Astrocyte of the spinal cord (primary cell): Measurements from ENCODE around the gene MAP3K4.
A peak's percentile ranks its signal among the peaks of the same experiment; 100 is the strongest.
"Not testable (repeated sequence)": the region's sequence is repeated elsewhere in the genome, so short reads cannot be mapped to it uniquely, and the experiment has no call there.

Experiments used
- DNase-seq: peaks from one replicate; pipeline ENCODE4 v3.0.0; 2011; ENCODE audit warnings: low read depth, low spot score
- H3K4me3 ChIP-seq: 2 replicates; pipeline ENCODE4 v1.5.1; 2011; ENCODE audit warnings: low read depth, mild to moderate bottlenecking, low read length, moderate library complexity
- CTCF ChIP-seq: IDR thresholded peaks from 2 replicates; pipeline ENCODE4 v1.5.1; 2012; ENCODE audit warnings: low read depth, mild to moderate bottlenecking, low read length, inconsistent platforms
- in situ Hi-C: cut with HindIII; loops from 2 replicates; pipeline ENCODE4 v1.10.0; 2017; ENCODE audit warnings: low sequenced_read_pairs

The MAP3K4 gene

GRCh38 chr6:160978141-160978901, 13.2 kb upstream of the MAP3K4 start:
- in situ Hi-C loops: no loop called here
- no peak for TF ChIP-seq CTCF
- H3K4me3 ChIP-seq: no peak overlapping the region
- peak; percentile 44 for DNase-seq

DNA sequence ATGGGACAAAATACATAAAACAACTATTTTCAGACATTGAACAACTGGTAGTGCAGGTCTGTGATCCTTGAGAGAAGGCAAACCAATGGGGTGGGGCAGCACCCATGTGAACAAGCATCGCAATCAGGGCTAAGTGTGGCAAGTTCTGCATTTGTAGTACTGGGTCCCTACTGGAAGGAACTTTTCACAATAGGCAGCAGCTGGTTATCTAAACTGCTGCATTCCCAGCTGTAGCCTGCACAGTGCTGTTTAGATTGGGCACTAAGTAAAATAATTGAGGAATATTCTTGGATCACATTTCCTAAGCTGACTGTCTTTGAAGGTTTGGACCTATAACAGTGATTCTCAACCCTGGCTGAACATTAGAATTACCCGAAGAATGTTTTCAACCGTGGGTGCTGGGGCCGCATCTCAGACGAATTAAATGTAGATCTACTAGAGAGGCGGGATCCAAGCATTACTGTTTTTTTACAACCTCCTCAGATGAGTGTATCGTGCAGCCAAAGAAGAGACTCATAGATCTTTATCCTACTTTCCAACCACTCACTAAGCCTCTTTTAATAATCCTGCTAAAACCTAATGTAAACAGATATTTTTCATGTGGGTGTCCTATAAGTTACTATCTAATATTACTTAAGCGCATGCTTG, 12.4 kb upstream of the MAP3K4 start:
- no peak overlapping the region for H3K4me3 ChIP-seq
- no peak for DNase-seq
- in situ Hi-C loops: no loop called here
- TF ChIP-seq CTCF: no peak

DNA sequence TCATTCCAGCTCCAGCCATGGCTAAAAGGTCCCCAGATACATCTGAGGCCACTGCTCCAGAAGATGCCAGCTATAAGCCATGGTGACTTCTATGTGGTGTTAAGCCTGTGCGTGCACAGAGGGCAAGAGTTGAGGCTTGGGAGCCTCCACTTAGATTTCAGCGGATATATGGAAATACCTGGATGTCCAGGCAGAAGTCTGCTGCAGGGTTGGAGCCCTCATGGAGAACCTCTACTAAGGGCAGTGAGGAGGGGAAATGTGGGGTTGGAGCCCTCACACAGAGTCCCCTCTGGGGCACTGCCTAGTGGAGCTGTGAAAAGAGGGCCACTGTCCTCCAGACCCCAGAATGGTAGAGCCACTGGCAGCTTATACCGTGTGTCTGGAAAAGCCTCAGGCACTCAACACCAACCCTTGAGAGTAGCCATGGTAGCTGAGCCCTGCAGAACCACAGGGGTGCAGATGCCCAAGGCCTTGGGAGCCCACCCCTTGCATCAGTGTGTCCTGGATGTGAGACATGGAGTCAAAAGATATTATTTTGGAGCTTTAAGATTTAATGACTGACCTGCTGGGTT, 8.1 kb upstream of the MAP3K4 start:
- DNase-seq, in situ Hi-C loops, H3K4me3 ChIP-seq: not testable (repeated sequence)

GRCh38 chr6:160986851-160987250, 4.7 kb upstream of the MAP3K4 start:
- TF ChIP-seq CTCF: no peak
- H3K4me3 ChIP-seq: no peak overlapping the region
- no peak for DNase-seq
- in situ Hi-C loops: no loop called here

- H3K4me3 ChIP-seq: no peak overlapping the region
- in situ Hi-C loops: no loop called here
- TF ChIP-seq CTCF: no peak
- no peak for DNase-seq
Observed at GRCh38 chr6:160987265-160987664, 4.3 kb upstream of the MAP3K4 start.

GRCh38 chr6:160990847-160991405, 643 bp upstream of the MAP3K4 start:
- no peak for DNase-seq
- TF ChIP-seq CTCF: no peak
- H3K4me3 ChIP-seq: peak overlapping the region; percentile 86
- in situ Hi-C loops: no loop called here
